Vagina (tissue), 2 donors: Measurements from ENCODE around the gene TMOD4. TPM values are rescaled to one million over a fixed set of nuclear protein-coding genes. Genes with fewer than 3 reads are reported as not detected.

ENCODE experiments used
- DNase-seq, 2 donors: peaks; one replicate each; pipeline ENCODE4 v3.0.0-alpha.2; 2017; ENCODE audit errors: extremely low spot score in 2 of 2
- H3K27ac ChIP-seq: fragments of 200-600 bp; sonication (generic); one replicate; pipeline ENCODE4 v1.5.1; 2019
- H3K27me3 ChIP-seq: fragments of 200-600 bp; sonication (generic); one replicate; pipeline ENCODE4 v1.5.1; 2019
- H3K36me3 ChIP-seq, 2 donors: fragments of 200-600 bp; sonication (generic); one replicate each; pipeline ENCODE4 v1.5.1; 2017 to 2019
- H3K4me1 ChIP-seq: fragments of 200-600 bp; sonication (generic); one replicate; pipeline ENCODE4 v1.5.1; 2019
- H3K4me3 ChIP-seq, 2 donors: fragments of 200-600 bp; sonication (generic); 1 replicate in 1 of 2; 2 replicates in 1 of 2; pipeline ENCODE4 v1.5.1; 2016 to 2019
- H3K9me3 ChIP-seq: fragments of 200-600 bp; sonication (generic); one replicate; pipeline ENCODE4 v1.5.1; 2019
- CTCF ChIP-seq, 3 experiments: fragments of 450-650 bp in 2 of 3; fragments of 200-600 bp in 1 of 3; sonication (generic) in 1 of 3; IDR thresholded peaks; one replicate each; pipeline ENCODE4 v1.5.1; 2017 to 2019; ENCODE audit warnings: antibody characterized with exemption in 3 of 3, mild to moderate bottlenecking in 2 of 3, moderate library complexity in 2 of 3
- POLR2A ChIP-seq, 2 donors: fragments of 450-650 bp; IDR thresholded peaks; one replicate each; pipeline ENCODE4 v1.6.1; 2017; ENCODE audit warnings: antibody characterized with exemption in 2 of 2, mild to moderate bottlenecking in 2 of 2, moderate library complexity in 2 of 2
- POLR2AphosphoS5 ChIP-seq, 2 donors: sonication (generic); formaldehyde crosslinking; IDR thresholded peaks; one replicate each; pipeline ENCODE4 v1.9.0; 2017; ENCODE audit warnings: antibody characterized with exemption in 2 of 2, mild to moderate bottlenecking in 2 of 2, low read depth in 1 of 2; ENCODE audit not compliant: insufficient read depth in 1 of 2
- intact Hi-C: fragments of 100-400 bp; cut with DNase I; formaldehyde crosslinking; loops from one replicate; pipeline ENCODE4 v1.15.1; 2023
- total RNA-seq: library from RNA; depleted of rRNA; stranded (reverse); fragments of >200 nt; gene quantifications from one replicate; pipeline ENCODE4 v1.2.3, GENCODE V29; 2016

The TMOD4 gene
- total RNA-seq, 1 donor from 2014 or later = 2.2 TPM

GRCh38 chr1:151124763-151125403 is 50.9 kb downstream of the TMOD4 start:
- DNase-seq = no peak
- Histone ChIP-seq H3K36me3 (peaks cover 0 to 5% of the 10 kb centered on the region in 2 donors), H3K9me3 (no peaks in the 10 kb centered on the region), H3K27ac (no peak overlapping the region), H3K4me1 (no peaks in the 10 kb centered on the region), H3K27me3 (no peaks in the 10 kb centered on the region), H3K4me3 (no peak overlapping the region)
- TF ChIP-seq POLR2A (IDR thresholded peaks at IDR 0.05) = no peak
- TF ChIP-seq CTCF (IDR thresholded peaks at IDR 0.05) = no peak
- no peak for TF ChIP-seq POLR2AphosphoS5 (IDR thresholded peaks at IDR 0.05; ENCODE audit: insufficient read depth in 1 of 2, low read depth in 1 of 2)
- intact Hi-C loops = no loop called here

Other genes starting within 250 kb of the TMOD4 start
- 51.1 TPM for gene SETDB1, start 249.6 kb downstream of the TMOD4 start, total RNA-seq
- 86.4 TPM for gene CERS2, start 201.1 kb downstream of the TMOD4 start, total RNA-seq
- 0.49 TPM for gene ANXA9, start 193.7 kb downstream of the TMOD4 start, total RNA-seq
- 27.0 TPM for gene MINDY1, start 169.1 kb downstream of the TMOD4 start, total RNA-seq
- 25.5 TPM for gene PRUNE1, start 167.5 kb downstream of the TMOD4 start, total RNA-seq
- 105 TPM for gene BNIPL, start 139.4 kb downstream of the TMOD4 start, total RNA-seq
- gene C1orf56, start 128.2 kb downstream of the TMOD4 start, total RNA-seq = 5.2 TPM
- gene CDC42SE1, start 116.4 kb downstream of the TMOD4 start, total RNA-seq = 89.1 TPM
- 3.7 TPM for gene MLLT11, start 115.6 kb downstream of the TMOD4 start, total RNA-seq
- 19.2 TPM for gene GABPB2, start 105.2 kb downstream of the TMOD4 start, total RNA-seq
- 10.1 TPM for gene SEMA6C, start 29.4 kb downstream of the TMOD4 start, total RNA-seq
- 7.6 TPM for gene TNFAIP8L2, start 19.3 kb downstream of the TMOD4 start, total RNA-seq
- 21.1 TPM for gene LYSMD1, start 10.1 kb downstream of the TMOD4 start, total RNA-seq
- 22.1 TPM for gene SCNM1, start 9.8 kb downstream of the TMOD4 start, total RNA-seq
- 17.2 TPM for gene VPS72, start 14.2 kb upstream of the TMOD4 start, total RNA-seq
- gene PIP5K1A, start 22.6 kb upstream of the TMOD4 start, total RNA-seq = 80.3 TPM
- 118 TPM for gene PSMD4, start 78.8 kb upstream of the TMOD4 start, total RNA-seq
- gene ZNF687, start 106.3 kb upstream of the TMOD4 start, total RNA-seq = 26.8 TPM
- gene PI4KB, start 151.4 kb upstream of the TMOD4 start, total RNA-seq = 69.0 TPM
- gene RFX5, start 171.3 kb upstream of the TMOD4 start, total RNA-seq = 13.0 TPM
- gene SELENBP1, start 196.7 kb upstream of the TMOD4 start, total RNA-seq = 30.9 TPM
- gene PSMB4, start 223.6 kb upstream of the TMOD4 start, total RNA-seq = 292 TPM